Measurements from ENCODE around the gene OSBPL6. TPM values are rescaled to one million over a fixed set of nuclear protein-coding genes. Genes with fewer than 3 reads are reported as not detected.

Gene OSBPL6
- total and polyA plus RNA-seq, 2 donors (not counting 1 experiment from before 2014, with no cell fraction given): 0.06 TPM; not detected in 1

DNA sequence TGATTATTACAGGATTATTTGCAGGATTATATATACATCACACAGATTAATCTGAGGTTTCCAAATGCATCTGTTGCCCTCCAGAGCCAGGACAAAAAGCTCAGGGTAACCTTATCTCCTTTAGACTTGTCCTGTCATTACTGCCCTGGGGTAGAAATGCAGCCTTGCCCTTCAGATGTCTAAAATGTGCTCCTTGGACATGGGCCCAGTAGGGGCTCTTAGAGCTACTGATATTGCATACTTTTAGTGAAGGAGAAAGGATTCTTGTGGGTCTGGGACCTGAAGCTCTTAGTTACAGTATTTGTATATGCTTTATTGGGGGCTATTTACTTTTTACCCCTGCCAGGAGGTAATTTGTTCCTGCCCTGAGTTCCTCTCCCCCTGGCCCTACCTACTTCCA is 200.5 kb downstream of the OSBPL6 start:
- Histone ChIP-seq H3K27me3 (replicated peaks in 1 of 4; ENCODE audit: control extremely low read depth in 1 of 4, control insufficient read depth in 3 of 4, insufficient read depth in 4 of 4, low read length in 3 of 4) (no peaks in the 10 kb centered on the region), H3K9ac (ENCODE audit: low read length) (no peak overlapping the region), H3K4me2 (replicated peaks; ENCODE audit: low read depth, low read length, poor library complexity, severe bottlenecking) (no peak overlapping the region), H3K4me3 (ENCODE audit: control extremely low read depth in 1 of 5, extremely low read depth in 1 of 5, insufficient read depth in 1 of 5, low read depth in 2 of 5, low read length in 4 of 5) (no peak overlapping the region), H3K36me3 (replicated peaks in 1 of 2; ENCODE audit: control extremely low read depth in 1 of 2, control insufficient read depth in 1 of 2, extremely low read depth in 1 of 2, insufficient read depth in 2 of 2, low read length in 1 of 2) (no peaks in the 10 kb centered on the region), H3K9me3 (ENCODE audit: control extremely low read depth in 1 of 3, control insufficient read depth in 2 of 3, insufficient read depth in 1 of 3, low read length in 2 of 3) (no peaks in the 10 kb centered on the region), H3K79me2 (ENCODE audit: control insufficient read depth, insufficient read depth, low read length) (no peaks in the 10 kb centered on the region), H3K27ac (ENCODE audit: low read length in 2 of 2) (no peak overlapping the region), H3K4me1 (ENCODE audit: control insufficient read depth in 2 of 2, insufficient read depth in 2 of 2, low read length in 2 of 2) (no peaks in the 10 kb centered on the region), H4K20me1 (ENCODE audit: control insufficient read depth, insufficient read depth, low read length, poor library complexity, severe bottlenecking) (no peaks in the 10 kb centered on the region), H2AFZ (ENCODE audit: insufficient read depth, low read depth, low read length, poor library complexity, severe bottlenecking) (no peak overlapping the region)
- Mint-ChIP-seq H3K27ac (no peak overlapping the region), H3K27me3 (no peaks in the 10 kb centered on the region), H3K4me1 (no peaks in the 10 kb centered on the region), H3K4me3 (no peak overlapping the region), H3K9me3 (ENCODE audit: insufficient read depth) (no peaks in the 10 kb centered on the region)
- ATAC-seq (ENCODE audit: low read depth) (no peak), DNase-seq (no peak)
- ChIA-PET CTCF (interaction anchor here (1.5 to 7.8 kb wide), 5 partner anchors 9 to 34 kb away, joined by 3 to 126 read pairs (median 4); no protein-coding TSS in a partner anchor), POLR2A (no interaction called here)
- intact Hi-C loops (cut with micrococcal nuclease): loop anchor here (5.0 kb wide), 1 partner anchor 283 kb away; the partner anchor contains the start of gene RBM45
- TF ChIP-seq, protein P1, sequence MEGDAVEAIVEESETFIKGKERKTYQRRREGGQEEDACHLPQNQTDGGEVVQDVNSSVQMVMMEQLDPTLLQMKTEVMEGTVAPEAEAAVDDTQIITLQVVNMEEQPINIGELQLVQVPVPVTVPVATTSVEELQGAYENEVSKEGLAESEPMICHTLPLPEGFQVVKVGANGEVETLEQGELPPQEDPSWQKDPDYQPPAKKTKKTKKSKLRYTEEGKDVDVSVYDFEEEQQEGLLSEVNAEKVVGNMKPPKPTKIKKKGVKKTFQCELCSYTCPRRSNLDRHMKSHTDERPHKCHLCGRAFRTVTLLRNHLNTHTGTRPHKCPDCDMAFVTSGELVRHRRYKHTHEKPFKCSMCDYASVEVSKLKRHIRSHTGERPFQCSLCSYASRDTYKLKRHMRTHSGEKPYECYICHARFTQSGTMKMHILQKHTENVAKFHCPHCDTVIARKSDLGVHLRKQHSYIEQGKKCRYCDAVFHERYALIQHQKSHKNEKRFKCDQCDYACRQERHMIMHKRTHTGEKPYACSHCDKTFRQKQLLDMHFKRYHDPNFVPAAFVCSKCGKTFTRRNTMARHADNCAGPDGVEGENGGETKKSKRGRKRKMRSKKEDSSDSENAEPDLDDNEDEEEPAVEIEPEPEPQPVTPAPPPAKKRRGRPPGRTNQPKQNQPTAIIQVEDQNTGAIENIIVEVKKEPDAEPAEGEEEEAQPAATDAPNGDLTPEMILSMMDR (IDR thresholded peaks at IDR 0.05): no peak
- no peak for TF ChIP-seq EZH2 (IDR thresholded peaks at IDR 0.05; ENCODE audit: borderline replicate concordance, insufficient read depth, low read depth, low read length, poor library complexity, severe bottlenecking)

DNA sequence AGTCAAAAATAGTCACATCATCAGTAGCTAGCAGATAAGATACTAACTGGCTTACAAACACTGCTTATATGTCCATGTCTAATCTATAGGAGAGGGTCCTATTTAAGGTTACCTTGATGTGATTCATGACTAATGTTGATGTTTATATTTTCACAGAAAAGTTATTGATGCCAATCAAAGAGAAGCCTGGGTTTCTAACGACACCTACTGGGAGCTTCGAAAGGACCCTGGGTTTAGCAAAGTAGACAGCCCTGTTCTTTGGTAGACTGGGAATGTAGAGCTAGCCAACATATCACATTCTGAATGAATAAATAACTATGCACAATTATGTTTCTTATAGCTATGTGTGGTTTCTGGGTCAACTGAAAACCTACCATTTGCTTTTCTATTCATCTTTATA is 201.0 kb downstream of the OSBPL6 start:
- no peaks in the 10 kb centered on the region for H3K9me3 Mint-ChIP-seq (ENCODE audit: insufficient read depth)
- TF ChIP-seq, protein P1 (IDR thresholded peaks at IDR 0.05): no peak
- no peak for TF ChIP-seq EZH2 (IDR thresholded peaks at IDR 0.05; ENCODE audit: borderline replicate concordance, insufficient read depth, low read depth, low read length, poor library complexity, severe bottlenecking)
- no peak overlapping the region for H3K27ac Mint-ChIP-seq
- no peaks in the 10 kb centered on the region for H3K27me3 Mint-ChIP-seq
- no CpG with 5 or more reads among the region's 2 CpGs for WGBS (ENCODE audit: insufficient coverage)
- CTCF ChIA-PET: interaction anchor here (1.5 to 7.8 kb wide), 5 partner anchors 9 to 33 kb away, joined by 3 to 126 read pairs (median 4); no protein-coding TSS in a partner anchor
- POLR2A ChIA-PET: no interaction called here
- ATAC-seq (ENCODE audit: low read depth) (no peak), DNase-seq (no peak)
- H3K4me3 Mint-ChIP-seq: no peak overlapping the region
- no peaks in the 10 kb centered on the region for H3K4me1 Mint-ChIP-seq
- Histone ChIP-seq H3K79me2 (ENCODE audit: control insufficient read depth, insufficient read depth, low read length) (no peaks in the 10 kb centered on the region), H2AFZ (ENCODE audit: insufficient read depth, low read depth, low read length, poor library complexity, severe bottlenecking) (no peak overlapping the region), H3K4me3 (ENCODE audit: control extremely low read depth in 1 of 5, extremely low read depth in 1 of 5, insufficient read depth in 1 of 5, low read depth in 2 of 5, low read length in 4 of 5) (no peak overlapping the region), H3K36me3 (replicated peaks in 1 of 2; ENCODE audit: control extremely low read depth in 1 of 2, control insufficient read depth in 1 of 2, extremely low read depth in 1 of 2, insufficient read depth in 2 of 2, low read length in 1 of 2) (no peaks in the 10 kb centered on the region), H3K9me3 (ENCODE audit: control extremely low read depth in 1 of 3, control insufficient read depth in 2 of 3, insufficient read depth in 1 of 3, low read length in 2 of 3) (no peaks in the 10 kb centered on the region), H3K4me2 (replicated peaks; ENCODE audit: low read depth, low read length, poor library complexity, severe bottlenecking) (no peak overlapping the region), H4K20me1 (ENCODE audit: control insufficient read depth, insufficient read depth, low read length, poor library complexity, severe bottlenecking) (no peaks in the 10 kb centered on the region), H3K9ac (ENCODE audit: low read length) (no peak overlapping the region), H3K27me3 (replicated peaks in 1 of 4; ENCODE audit: control extremely low read depth in 1 of 4, control insufficient read depth in 3 of 4, insufficient read depth in 4 of 4, low read length in 3 of 4) (no peaks in the 10 kb centered on the region), H3K27ac (ENCODE audit: low read length in 2 of 2) (no peak overlapping the region), H3K4me1 (ENCODE audit: control insufficient read depth in 2 of 2, insufficient read depth in 2 of 2, low read length in 2 of 2) (no peaks in the 10 kb centered on the region)
- intact Hi-C loops (cut with micrococcal nuclease): loop anchor here (5.0 kb wide), 1 partner anchor 283 kb away; the partner anchor contains the start of gene RBM45
